Measurements from ENCODE around the gene FAM98C.

DNA sequence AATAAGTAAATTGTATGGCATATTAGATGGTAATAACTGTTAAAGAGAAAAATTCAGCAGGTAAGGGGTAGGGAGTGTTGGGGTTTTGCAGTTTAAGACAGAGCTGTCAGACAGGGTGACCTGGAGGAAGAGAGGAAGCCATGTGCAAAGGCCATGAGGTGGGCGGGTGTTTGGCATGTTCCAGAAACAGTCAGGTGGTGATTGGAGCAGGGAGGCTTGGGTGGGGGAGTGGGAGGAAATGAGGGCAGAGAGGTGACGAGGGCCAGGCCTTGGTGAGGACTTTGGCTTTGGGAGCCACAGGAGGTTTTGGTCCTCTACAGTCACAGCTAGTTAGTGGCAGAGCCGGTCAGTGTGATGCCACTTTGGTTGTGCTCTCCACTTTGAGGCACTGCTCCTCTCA, 50.7 kb downstream of the FAM98C start:
- no peak for TF ChIP-seq POLR2AphosphoS5 (IDR thresholded peaks at IDR 0.05; ENCODE audit: low read depth, low read length)
- no peak for TF ChIP-seq POU2F2 (IDR thresholded peaks at IDR 0.05; ENCODE audit: low read depth, low read length)
- TF ChIP-seq POLR2A (IDR thresholded peaks at IDR 0.05; ENCODE audit: low read depth, low read length) = no peak
- no peak for TF ChIP-seq PAX5 (IDR thresholded peaks at IDR 0.05; ENCODE audit: insufficient read depth, low read length, severe bottlenecking)

Data from GM12891 (cell line).